ENCODE data around the gene PCED1B.
"Not testable (repeated sequence)": the region's sequence is repeated elsewhere in the genome, so short reads cannot be mapped to it uniquely, and the experiment has no call there.

Gene PCED1B

GRCh38 chr12:47126246-47126645 is 46.8 kb downstream of the PCED1B start:
- no peak for DNase-seq

- no peak for DNase-seq
Observed at GRCh38 chr12:47131011-47131410, 51.6 kb downstream of the PCED1B start.

DNA sequence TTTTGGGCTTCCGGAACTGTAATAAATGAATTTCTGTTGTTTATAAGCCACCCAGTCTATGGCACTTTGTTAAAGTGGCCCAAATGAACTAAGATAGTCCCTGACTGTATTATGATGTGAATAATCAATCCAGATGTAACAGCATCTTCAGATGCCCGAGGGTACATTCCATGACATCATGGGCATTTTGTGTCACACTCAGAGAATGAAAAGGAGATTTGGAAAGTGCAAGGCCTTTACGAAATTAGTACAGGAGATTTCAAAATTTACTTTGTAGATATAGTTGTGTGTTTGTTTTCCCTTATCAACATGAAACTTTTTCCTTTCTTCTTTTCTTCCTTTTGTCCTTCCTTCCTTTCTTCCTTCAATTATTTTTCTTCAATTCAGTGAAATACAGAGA is 54.6 kb downstream of the PCED1B start:
- no peak for DNase-seq

DNA sequence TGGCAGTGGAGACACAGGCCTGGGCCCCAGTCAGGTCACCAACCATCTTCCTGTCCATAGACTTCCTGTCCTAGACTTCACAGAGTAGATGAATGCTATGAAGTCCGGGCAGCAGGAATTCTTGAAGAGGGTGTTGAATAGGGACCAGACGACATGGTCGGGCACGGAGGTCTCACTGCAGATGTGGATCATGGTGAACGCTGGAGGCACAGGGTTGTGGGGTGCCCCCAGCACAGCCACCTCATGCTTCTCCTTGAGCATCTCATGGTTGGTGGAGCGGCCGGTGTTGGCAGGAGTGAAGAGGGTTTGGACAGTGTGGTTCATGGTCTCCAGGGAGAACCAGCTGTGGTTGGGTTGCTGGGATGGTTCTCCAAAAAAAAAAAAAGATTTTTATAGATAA is 56.2 kb downstream of the PCED1B start:
- no peak for DNase-seq

- DNase-seq = no peak
Observed at GRCh38 chr12:47139000-47139681, 59.7 kb downstream of the PCED1B start.

DNA sequence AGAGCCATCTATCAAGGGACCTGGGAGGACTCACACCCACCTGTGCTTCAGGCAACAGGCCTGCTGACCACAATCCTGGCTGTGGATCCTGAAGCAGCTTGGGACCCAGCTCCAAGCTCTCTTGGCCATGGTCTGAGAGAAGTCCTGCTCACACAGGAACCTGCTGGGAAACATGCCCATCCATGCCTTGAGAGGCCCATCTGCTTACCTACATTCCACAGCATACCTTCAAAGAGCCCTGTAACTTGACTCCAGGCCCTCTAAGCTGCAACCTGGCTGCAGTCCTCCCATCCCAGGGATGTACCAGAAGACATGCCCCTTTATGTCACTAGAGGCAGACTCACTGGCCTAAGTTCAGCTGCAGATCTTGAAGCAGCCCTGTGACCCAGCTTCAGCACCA is 62.0 kb downstream of the PCED1B start:
- DNase-seq = no peak

DNA sequence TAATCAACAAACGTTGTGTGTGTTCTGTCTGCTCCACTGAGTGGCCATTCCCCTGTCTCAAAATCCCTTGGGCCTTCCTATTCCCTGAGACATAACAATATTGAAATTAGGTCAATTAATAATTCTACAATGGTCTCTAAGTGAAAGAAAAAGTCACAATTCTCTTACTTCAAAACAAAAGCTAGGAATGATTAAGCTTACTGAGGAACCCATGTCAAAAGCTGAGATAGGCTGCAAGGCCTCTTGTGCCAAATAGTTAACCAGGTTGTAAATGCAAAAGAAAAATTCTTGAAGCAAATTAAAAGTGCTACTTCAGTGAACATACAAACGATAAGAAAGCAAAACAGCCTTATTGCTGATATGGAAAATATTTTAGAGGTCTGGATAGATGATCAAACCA is 65.3 kb downstream of the PCED1B start:
- no peak for DNase-seq

DNA sequence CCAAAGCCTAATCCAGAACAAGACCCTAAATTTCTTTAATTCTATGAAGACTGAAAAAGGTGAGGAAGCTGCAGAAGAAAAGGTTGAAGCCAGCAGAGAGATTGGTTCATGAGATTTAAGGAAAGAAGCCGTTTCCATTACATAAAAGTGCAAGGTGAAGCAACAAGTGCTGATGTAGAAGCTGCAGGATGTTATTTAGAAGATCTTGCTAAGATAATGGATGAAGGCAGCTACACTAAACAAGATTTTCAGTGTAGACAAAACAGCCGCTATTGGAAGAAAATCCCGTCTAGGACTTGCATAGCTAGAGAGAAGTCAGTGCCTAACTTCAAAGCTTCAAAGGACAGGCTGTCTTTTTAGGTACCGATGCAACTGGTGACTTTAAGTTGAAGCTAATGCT is 65.8 kb downstream of the PCED1B start:
- no peak for DNase-seq

DNA sequence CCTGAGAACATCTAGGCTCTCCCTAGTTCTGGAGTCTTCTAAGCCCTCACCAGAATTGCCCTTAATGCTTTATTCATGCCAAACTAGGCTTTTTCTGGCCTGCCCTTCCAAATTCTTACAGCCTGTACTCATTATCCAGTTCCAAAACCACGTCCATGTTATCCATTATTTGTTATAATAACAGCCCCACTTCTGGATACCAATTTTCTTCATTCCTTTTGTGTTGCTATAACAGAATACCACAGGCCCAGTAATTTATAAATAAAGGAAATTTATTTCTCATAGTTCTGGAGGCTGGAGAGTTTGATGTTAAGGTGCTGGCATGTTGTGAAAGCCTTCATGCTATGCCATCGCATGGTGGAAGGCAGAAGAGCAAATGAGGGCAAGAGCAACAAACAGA is 68.3 kb downstream of the PCED1B start:
- DNase-seq = no peak

DNA sequence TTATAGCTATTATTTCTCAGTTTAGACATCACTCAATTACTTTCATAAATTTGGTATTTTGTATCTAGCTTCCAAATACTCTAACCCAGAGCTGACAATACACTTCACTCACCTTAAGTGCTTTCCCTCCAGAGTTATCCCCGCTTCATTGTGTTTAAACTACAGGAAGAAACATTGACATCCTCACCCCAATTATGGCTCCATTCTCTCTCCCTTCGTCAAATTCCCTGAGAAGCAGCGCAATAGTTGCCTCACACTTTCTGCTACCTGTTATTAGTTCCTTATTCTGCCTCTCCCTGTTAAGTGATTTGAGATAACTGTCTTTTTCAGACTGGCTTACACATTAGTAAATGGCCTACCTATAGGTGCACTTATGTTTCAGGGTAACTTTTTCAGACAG is 69.7 kb downstream of the PCED1B start:
- DNase-seq = no peak

GRCh38 chr12:47152095-47152494 is 72.7 kb downstream of the PCED1B start:
- no peak for DNase-seq

GRCh38 chr12:47155457-47156166 is 76.2 kb downstream of the PCED1B start:
- DNase-seq = no peak

- no peak for DNase-seq
Observed at GRCh38 chr12:47156167-47156736, 76.8 kb downstream of the PCED1B start.

GRCh38 chr12:47158792-47159191 is 79.4 kb downstream of the PCED1B start:
- no peak for DNase-seq

GRCh38 chr12:47159348-47159747 is 79.9 kb downstream of the PCED1B start:
- DNase-seq = no peak

GRCh38 chr12:47160316-47161244 is 81.2 kb downstream of the PCED1B start:
- DNase-seq = no peak

- DNase-seq = no peak
Observed at GRCh38 chr12:47164116-47164515, 84.7 kb downstream of the PCED1B start.

GRCh38 chr12:47164724-47165439 is 85.5 kb downstream of the PCED1B start:
- no peak for DNase-seq

- no peak for DNase-seq
Observed at GRCh38 chr12:47165934-47166333, 86.5 kb downstream of the PCED1B start.

GRCh38 chr12:47166365-47166764 is 86.9 kb downstream of the PCED1B start:
- no peak for DNase-seq

DNA sequence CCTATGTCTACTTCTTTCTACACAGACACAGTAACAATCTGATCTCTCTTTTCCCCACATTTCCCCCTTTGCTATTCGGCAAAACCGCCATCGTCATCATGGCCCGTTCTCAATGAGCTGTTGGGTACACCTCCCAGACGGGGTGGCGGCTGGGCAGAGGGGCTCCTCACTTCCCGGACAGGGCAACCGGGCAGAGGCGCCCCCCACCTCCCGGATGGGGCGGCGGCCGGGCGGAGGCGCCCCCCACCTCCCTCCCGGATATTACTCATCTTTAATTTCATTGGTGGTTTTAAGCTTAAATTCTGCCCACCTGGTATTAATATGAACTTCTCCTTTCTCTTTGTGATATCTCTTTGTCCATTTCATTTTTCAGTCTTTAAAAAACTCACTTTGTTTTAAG is 90.9 kb downstream of the PCED1B start:
- not testable (repeated sequence) for DNase-seq

GRCh38 chr12:47178014-47178413 is 98.6 kb downstream of the PCED1B start:
- no peak for DNase-seq
